WERI-Rb-1 (cell line): Measurements from ENCODE around the gene LMF2.

Experiments
- DNase-seq: peaks from one replicate; pipeline ENCODE4 v3.0.0-alpha.2; 2020
- H3K27ac ChIP-seq: fragments of 250-450 bp; sonication (Bioruptor Pico); 2 replicates; pipeline ENCODE4 v1.5.1; 2020; ENCODE audit warnings: mild to moderate bottlenecking, moderate library complexity
- H3K27me3 ChIP-seq: fragments of 250-450 bp; sonication (Bioruptor Pico); 2 replicates; pipeline ENCODE4 v1.5.1; 2021; ENCODE audit warnings: mild to moderate bottlenecking, low read depth, moderate library complexity; ENCODE audit not compliant: insufficient read depth, severe bottlenecking
- H3K36me3 ChIP-seq: fragments of 250-450 bp; sonication (Bioruptor Pico); 2 replicates; pipeline ENCODE4 v1.5.1; 2020; ENCODE audit warnings: mild to moderate bottlenecking, moderate library complexity
- H3K4me3 ChIP-seq: 2 replicates; pipeline ENCODE4 v1.5.1; 2011; ENCODE audit warnings: low read depth, mild to moderate bottlenecking, control low read depth, low read length
- H3K9me3 ChIP-seq: fragments of 250-450 bp; sonication (Bioruptor Pico); 2 replicates; pipeline ENCODE4 v1.5.1; 2021; ENCODE audit warnings: mild to moderate bottlenecking, moderate library complexity; ENCODE audit not compliant: severe bottlenecking
- CTCF ChIP-seq: IDR thresholded peaks from 2 replicates; pipeline ENCODE4 v1.5.1; 2011; ENCODE audit warnings: low read depth, mild to moderate bottlenecking, control low read depth, inconsistent platforms, low read length

Gene LMF2

GRCh38 chr22:50465066-50465930, 42.2 kb downstream of the LMF2 start:
- H3K36me3 ChIP-seq = peaks cover 70% of the 10 kb centered on the region
- no peak overlapping the region for H3K4me3 ChIP-seq
- H3K27me3 ChIP-seq = no peaks in the 10 kb centered on the region
- no peak overlapping the region for H3K27ac ChIP-seq
- DNase-seq = no peak
- no peak for TF ChIP-seq CTCF
- no peaks in the 10 kb centered on the region for H3K9me3 ChIP-seq

- H3K4me3 ChIP-seq = no peak overlapping the region
- no peaks in the 10 kb centered on the region for H3K9me3 ChIP-seq
- no peak overlapping the region for H3K27ac ChIP-seq
- no peak for TF ChIP-seq CTCF
- no peaks in the 10 kb centered on the region for H3K27me3 ChIP-seq
- no peak for DNase-seq
- H3K36me3 ChIP-seq = peaks cover 79% of the 10 kb centered on the region
These were observed 43.1 kb downstream of the LMF2 start for GRCh38 chr22:50464451-50464850.

- no peak for DNase-seq
- no peaks in the 10 kb centered on the region for H3K9me3 ChIP-seq
- H3K4me3 ChIP-seq = no peak overlapping the region
- TF ChIP-seq CTCF = no peak
- H3K36me3 ChIP-seq = peaks cover 90% of the 10 kb centered on the region
- H3K27me3 ChIP-seq = no peaks in the 10 kb centered on the region
- H3K27ac ChIP-seq = no peak overlapping the region
These were observed 44.2 kb downstream of the LMF2 start for GRCh38 chr22:50463188-50463900.

- Histone ChIP-seq H3K4me3 (no peak overlapping the region), H3K36me3 (peaks cover 92% of the 10 kb centered on the region), H3K9me3 (no peaks in the 10 kb centered on the region), H3K27me3 (no peaks in the 10 kb centered on the region), H3K27ac (no peak overlapping the region)
- DNase-seq = no peak
- no peak for TF ChIP-seq CTCF
These were observed 45.4 kb downstream of the LMF2 start for GRCh38 chr22:50461979-50462540.

GRCh38 chr22:50461536-50461935, 46.0 kb downstream of the LMF2 start:
- H3K27ac ChIP-seq = no peak overlapping the region
- H3K9me3 ChIP-seq = no peaks in the 10 kb centered on the region
- H3K27me3 ChIP-seq = no peaks in the 10 kb centered on the region
- H3K36me3 ChIP-seq = peaks cover 91% of the 10 kb centered on the region
- no peak for DNase-seq
- TF ChIP-seq CTCF = no peak
- H3K4me3 ChIP-seq = no peak overlapping the region
